Erythroblast (primary cell): ENCODE measurements around the gene CCDC138.

Source experiments
- GATA1 ChIP-seq: IDR thresholded peaks from 2 replicates; pipeline ENCODE4 v1.6.1; 2011; ENCODE audit warnings: low read depth, mild to moderate bottlenecking, control low read depth, low read length, moderate library complexity
- POLR2A ChIP-seq: IDR thresholded peaks from 2 replicates; pipeline ENCODE4 v1.6.1; 2011; ENCODE audit warnings: mild to moderate bottlenecking, low read length

- TF ChIP-seq POLR2A = no peak
- TF ChIP-seq GATA1 = no peak
Measured at GRCh38 chr2:108922141-108922915, 135.8 kb downstream of the CCDC138 start.
